Activated CD4-positive, alpha-beta memory T cell treated with anti-CD3 and anti-CD28 coated beads, Interleukin-2, amount 10 ng/mL, durations not matched to agents 7 days and 5 days (primary cell): ENCODE data around the gene UBE2U. TPM values are rescaled to one million over a fixed set of nuclear protein-coding genes. Genes with fewer than 3 reads are reported as not detected.

ENCODE experiments used
- CTCF ChIA-PET: fragments of 350-600 bp; sonication (Branson Sonifier 250); formaldehyde crosslinking; loops from one replicate; lab custom pipeline; 2021; ENCODE audit warnings: antibody characterized with exemption, inconsistent platforms; lab: Charles Lee
- POLR2A ChIA-PET: fragments of 350-600 bp; sonication (Branson Sonifier 250); formaldehyde crosslinking; loops from one replicate; lab custom pipeline; 2021; ENCODE audit warnings: antibody characterized with exemption; lab: Charles Lee
- DNase-seq: peaks from one replicate; pipeline ENCODE4 v3.0.0-alpha.2; 2020
- H3K27ac Mint-ChIP-seq: one replicate; pipeline ENCODE4 v1.8.0; 2021; ENCODE audit warnings: mild to moderate bottlenecking, mixed read lengths
- H3K27me3 Mint-ChIP-seq: one replicate; pipeline ENCODE4 v1.8.0; 2021; ENCODE audit warnings: mixed read lengths
- H3K36me3 Mint-ChIP-seq: one replicate; pipeline ENCODE4 v1.8.0; 2021; ENCODE audit warnings: low read depth, mixed read lengths
- H3K4me1 Mint-ChIP-seq: one replicate; pipeline ENCODE4 v1.8.0; 2021; ENCODE audit warnings: mixed read lengths
- H3K4me3 Mint-ChIP-seq: one replicate; pipeline ENCODE4 v1.8.0; 2021; ENCODE audit warnings: mild to moderate bottlenecking, mixed read lengths
- H3K9me3 Mint-ChIP-seq: one replicate; pipeline ENCODE4 v1.8.0; 2021; ENCODE audit warnings: mixed read lengths
- total RNA-seq, 2 experiments: library from RNA; stranded (reverse); gene quantifications; one replicate each; pipeline ENCODE4 v1.2.3, GENCODE V29; 2021

Gene UBE2U
- total RNA-seq, 2 experiments from 2014 or later, result not detected

DNA sequence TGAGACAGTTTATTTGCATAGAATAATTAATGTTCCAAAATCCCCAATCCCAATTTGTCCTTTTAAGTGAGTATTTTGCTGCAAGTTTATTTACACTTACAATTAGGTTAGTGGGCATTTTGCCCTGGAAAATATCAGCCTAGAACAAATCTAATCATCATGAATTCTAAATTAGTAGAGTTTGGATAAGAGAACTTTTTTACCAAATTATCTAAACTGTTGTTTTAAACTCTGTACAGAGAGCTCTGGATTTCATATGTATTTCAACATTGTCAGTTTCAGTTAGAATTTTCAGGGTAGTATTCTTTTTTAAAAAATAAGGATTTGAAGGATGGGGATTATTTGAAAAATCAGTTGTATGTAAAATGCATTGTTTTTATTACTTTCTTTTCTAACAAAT is 27.8 kb upstream of the UBE2U start:
- H3K4me3 Mint-ChIP-seq, result no peak overlapping the region
- H3K27ac Mint-ChIP-seq, result no peak overlapping the region
- no peak for DNase-seq
- no peaks in the 10 kb centered on the region for H3K9me3 Mint-ChIP-seq
- ChIA-PET CTCF (no interaction called here), POLR2A (no interaction called here)
- H3K4me1 Mint-ChIP-seq, result peaks cover 13% of the 10 kb centered on the region
- no peaks in the 10 kb centered on the region for H3K36me3 Mint-ChIP-seq
- H3K27me3 Mint-ChIP-seq, result peaks cover 29% of the 10 kb centered on the region

DNA sequence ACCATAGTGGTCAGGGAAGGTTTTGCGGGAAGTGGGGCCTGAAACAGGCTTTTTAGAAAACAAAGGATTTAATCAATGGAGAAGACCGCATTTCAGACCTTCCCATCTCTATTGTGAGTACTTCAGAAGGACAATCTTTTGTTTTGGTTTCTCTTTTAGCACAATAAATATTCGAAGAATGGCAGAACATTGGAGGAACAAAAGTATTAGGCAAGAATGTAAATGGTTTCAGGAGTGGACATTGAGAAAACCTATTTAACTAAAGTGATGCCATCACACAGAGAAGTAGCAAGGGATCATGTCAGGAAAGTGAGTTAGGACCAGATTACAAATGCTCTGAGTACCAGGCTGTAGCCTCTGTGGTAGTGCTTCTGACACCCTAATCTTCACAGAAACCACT is 26.8 kb upstream of the UBE2U start:
- H3K27ac Mint-ChIP-seq, result no peak overlapping the region
- POLR2A ChIA-PET, result no interaction called here
- H3K4me1 Mint-ChIP-seq, result peaks cover 7% of the 10 kb centered on the region
- H3K4me3 Mint-ChIP-seq, result no peak overlapping the region
- no peaks in the 10 kb centered on the region for H3K36me3 Mint-ChIP-seq
- no peaks in the 10 kb centered on the region for H3K9me3 Mint-ChIP-seq
- DNase-seq, result no peak
- H3K27me3 Mint-ChIP-seq, result peaks cover 25% of the 10 kb centered on the region
- CTCF ChIA-PET, result no interaction called here

DNA sequence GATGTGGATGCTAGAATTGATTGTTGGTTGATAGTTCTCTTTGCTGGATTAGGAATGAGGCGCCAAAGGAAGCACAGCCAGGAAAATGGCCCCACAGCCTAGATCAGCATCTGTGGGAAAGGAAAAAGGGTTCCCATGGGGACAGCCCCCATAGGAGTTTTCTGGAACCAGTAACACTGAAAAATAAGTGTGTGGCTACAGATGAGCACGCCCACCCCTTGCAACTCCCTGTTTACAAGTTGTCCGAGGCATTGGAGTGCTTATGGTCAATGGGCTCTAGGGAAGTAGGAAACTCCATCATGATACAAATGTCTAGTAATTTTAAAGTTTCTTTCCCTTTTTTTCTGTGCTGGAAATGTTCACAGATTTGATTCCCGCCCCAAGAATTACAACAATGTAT is 23.8 kb upstream of the UBE2U start:
- H3K4me3 Mint-ChIP-seq, result no peak overlapping the region
- H3K4me1 Mint-ChIP-seq, result no peaks in the 10 kb centered on the region
- peaks cover 24% of the 10 kb centered on the region for H3K27me3 Mint-ChIP-seq

DNA sequence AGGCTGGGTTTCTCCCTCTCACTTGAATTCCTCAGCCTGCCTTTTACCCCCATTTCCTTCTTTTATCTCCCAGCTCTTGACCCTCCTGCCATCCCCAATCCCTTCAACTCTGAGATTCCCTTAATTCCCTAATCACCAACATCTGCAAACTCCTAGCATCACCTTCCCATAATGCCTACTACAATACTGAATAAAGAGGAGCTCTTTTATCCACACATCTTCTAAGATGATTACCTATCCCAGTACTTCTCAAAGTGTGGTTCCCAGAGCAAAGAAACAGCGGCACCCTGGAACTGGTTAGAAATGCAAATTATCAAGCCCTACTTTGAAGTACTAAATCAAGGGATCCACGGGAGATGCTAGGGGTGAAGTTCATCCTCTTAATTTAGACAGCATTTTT is 21.2 kb upstream of the UBE2U start:
- POLR2A ChIA-PET, result no interaction called here
- Mint-ChIP-seq H3K27me3 (peaks cover 19% of the 10 kb centered on the region), H3K4me1 (no peaks in the 10 kb centered on the region), H3K9me3 (no peaks in the 10 kb centered on the region), H3K4me3 (no peak overlapping the region), H3K36me3 (no peaks in the 10 kb centered on the region), H3K27ac (no peak overlapping the region)
- no peak for DNase-seq
- CTCF ChIA-PET, result no interaction called here

More for the DNA sequence above, 23.8 kb upstream of the UBE2U start:
- ChIA-PET POLR2A (no interaction called here), CTCF (no interaction called here)
- no peak overlapping the region for H3K27ac Mint-ChIP-seq
- H3K36me3 Mint-ChIP-seq, result no peaks in the 10 kb centered on the region
- no peak for DNase-seq
- H3K9me3 Mint-ChIP-seq, result no peaks in the 10 kb centered on the region

DNA sequence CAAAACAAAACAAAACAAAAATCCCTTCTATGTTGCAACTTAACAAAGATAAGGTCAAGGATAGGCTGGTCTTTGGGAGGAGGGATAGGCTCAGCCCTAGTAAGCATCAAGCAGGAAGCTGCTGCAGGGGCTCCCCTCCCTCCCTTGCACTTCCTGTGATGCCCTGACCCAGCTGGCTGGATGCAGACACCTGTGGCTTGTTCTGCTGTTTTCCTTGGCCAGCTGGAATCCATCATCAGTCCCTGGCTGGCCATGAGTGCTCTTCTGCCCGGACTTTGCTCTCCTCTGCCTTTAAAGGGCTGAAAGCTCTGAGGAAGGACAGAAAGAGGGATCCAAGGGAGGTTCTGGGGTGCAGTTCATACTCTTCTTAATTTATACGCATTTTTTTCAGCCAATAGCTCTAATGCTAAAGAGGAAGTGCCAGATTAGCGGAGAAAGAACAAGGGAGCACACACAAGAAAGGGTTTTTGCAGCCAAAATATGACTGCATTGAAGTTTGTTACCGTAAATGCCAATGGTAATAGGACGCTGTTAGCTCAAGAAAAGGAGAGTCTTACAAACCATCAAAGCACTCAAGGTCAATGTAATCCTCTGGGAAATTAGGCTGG is 19.9 kb upstream of the UBE2U start:
- Mint-ChIP-seq H3K9me3 (no peaks in the 10 kb centered on the region), H3K4me1 (no peaks in the 10 kb centered on the region), H3K27me3 (peaks cover 18% of the 10 kb centered on the region), H3K27ac (no peak overlapping the region), H3K4me3 (no peak overlapping the region), H3K36me3 (no peaks in the 10 kb centered on the region)
- ChIA-PET CTCF (no interaction called here), POLR2A (no interaction called here)
- DNase-seq, result no peak

DNA sequence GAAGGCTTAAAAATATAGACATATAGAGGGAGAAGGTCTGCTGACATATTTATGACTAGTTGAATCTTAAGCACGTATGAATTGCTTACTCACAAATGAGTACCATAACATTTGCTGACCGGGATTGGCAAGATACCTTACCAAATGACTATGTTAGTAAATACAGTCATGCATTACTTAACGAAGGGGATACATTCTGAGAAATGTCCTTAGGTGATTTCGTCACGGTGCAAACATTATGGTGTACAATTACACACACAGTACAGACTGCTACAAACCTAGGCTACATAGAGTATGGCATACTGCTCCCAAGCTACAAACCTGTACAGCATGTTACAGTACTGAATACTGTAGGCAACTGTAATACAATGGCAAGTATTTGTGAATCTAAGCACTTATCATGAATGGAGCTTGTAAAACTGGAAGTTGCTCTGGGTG is 19.4 kb upstream of the UBE2U start:
- Mint-ChIP-seq H3K27me3 (peaks cover 14% of the 10 kb centered on the region), H3K36me3 (no peaks in the 10 kb centered on the region), H3K27ac (no peak overlapping the region), H3K9me3 (no peaks in the 10 kb centered on the region), H3K4me1 (no peaks in the 10 kb centered on the region), H3K4me3 (no peak overlapping the region)
- POLR2A ChIA-PET, result no interaction called here
- CTCF ChIA-PET, result interaction anchor here (0.8 kb wide), 1 partner anchor 492 kb away, joined by 6 read pairs; no protein-coding TSS in a partner anchor
- DNase-seq, result no peak

GRCh38 chr1:64186138-64186897 is 17.1 kb upstream of the UBE2U start:
- no peak overlapping the region for H3K4me3 Mint-ChIP-seq
- CTCF ChIA-PET, result no interaction called here
- H3K4me1 Mint-ChIP-seq, result no peaks in the 10 kb centered on the region
- H3K9me3 Mint-ChIP-seq, result no peaks in the 10 kb centered on the region
- no peak overlapping the region for H3K27ac Mint-ChIP-seq
- H3K27me3 Mint-ChIP-seq, result peaks cover 6% of the 10 kb centered on the region
- POLR2A ChIA-PET, result no interaction called here
- no peak for DNase-seq
- H3K36me3 Mint-ChIP-seq, result no peaks in the 10 kb centered on the region

GRCh38 chr1:64186898-64187280 is 16.5 kb upstream of the UBE2U start:
- ChIA-PET CTCF (no interaction called here), POLR2A (no interaction called here)
- Mint-ChIP-seq H3K27ac (no peak overlapping the region), H3K9me3 (no peaks in the 10 kb centered on the region), H3K36me3 (no peaks in the 10 kb centered on the region), H3K4me1 (no peaks in the 10 kb centered on the region), H3K4me3 (no peak overlapping the region), H3K27me3 (peaks cover 4% of the 10 kb centered on the region)
- DNase-seq, result no peak

DNA sequence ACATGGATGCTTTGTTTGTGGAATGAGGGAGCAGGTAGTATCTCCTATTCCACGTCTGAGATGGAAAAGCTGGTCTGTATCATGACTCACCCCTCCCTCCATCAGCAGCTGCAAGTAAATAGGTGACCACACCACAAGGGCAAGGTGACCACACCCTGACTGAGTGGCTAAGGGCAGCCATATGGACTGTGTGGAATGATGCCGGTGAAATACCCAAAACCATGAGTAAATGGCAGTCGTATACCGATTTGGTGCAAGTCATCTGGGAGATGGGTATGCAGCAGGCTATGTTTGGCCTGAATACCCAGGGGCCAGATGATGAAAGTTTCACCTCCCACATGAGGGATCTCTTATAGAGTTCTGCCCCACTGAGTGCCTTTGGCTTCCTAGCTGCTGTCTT is 15.8 kb upstream of the UBE2U start:
- H3K27ac Mint-ChIP-seq, result no peak overlapping the region
- DNase-seq, result no peak
- CTCF ChIA-PET, result no interaction called here
- H3K4me3 Mint-ChIP-seq, result no peak overlapping the region
- no peaks in the 10 kb centered on the region for H3K9me3 Mint-ChIP-seq
- POLR2A ChIA-PET, result no interaction called here
- no peaks in the 10 kb centered on the region for H3K27me3 Mint-ChIP-seq
- no peaks in the 10 kb centered on the region for H3K4me1 Mint-ChIP-seq
- H3K36me3 Mint-ChIP-seq, result no peaks in the 10 kb centered on the region

DNA sequence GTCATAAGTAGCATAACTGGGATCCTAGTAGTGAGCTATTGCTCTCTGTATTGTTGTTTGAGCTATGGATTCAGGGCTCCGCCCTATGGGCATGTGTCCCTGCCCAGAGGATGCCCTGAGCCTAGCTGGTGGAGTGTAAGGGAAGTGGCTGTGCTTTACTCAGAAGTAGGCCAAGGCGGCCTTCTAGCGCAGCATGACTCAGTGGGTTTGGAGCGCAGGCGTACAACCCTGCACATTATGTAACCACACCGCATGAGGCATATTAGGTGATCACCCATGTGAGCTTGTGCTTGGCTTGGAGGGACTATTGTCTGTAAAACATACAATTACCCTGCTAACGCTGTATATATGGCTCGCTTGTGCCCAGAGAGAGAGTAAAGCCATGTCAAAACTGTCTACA is 11.1 kb upstream of the UBE2U start:
- Mint-ChIP-seq H3K27ac (no peak overlapping the region), H3K9me3 (no peaks in the 10 kb centered on the region), H3K4me1 (no peaks in the 10 kb centered on the region), H3K27me3 (peaks cover 3% of the 10 kb centered on the region), H3K36me3 (no peaks in the 10 kb centered on the region), H3K4me3 (no peak overlapping the region)
- ChIA-PET CTCF (no interaction called here), POLR2A (no interaction called here)
- DNase-seq, result no peak

DNA sequence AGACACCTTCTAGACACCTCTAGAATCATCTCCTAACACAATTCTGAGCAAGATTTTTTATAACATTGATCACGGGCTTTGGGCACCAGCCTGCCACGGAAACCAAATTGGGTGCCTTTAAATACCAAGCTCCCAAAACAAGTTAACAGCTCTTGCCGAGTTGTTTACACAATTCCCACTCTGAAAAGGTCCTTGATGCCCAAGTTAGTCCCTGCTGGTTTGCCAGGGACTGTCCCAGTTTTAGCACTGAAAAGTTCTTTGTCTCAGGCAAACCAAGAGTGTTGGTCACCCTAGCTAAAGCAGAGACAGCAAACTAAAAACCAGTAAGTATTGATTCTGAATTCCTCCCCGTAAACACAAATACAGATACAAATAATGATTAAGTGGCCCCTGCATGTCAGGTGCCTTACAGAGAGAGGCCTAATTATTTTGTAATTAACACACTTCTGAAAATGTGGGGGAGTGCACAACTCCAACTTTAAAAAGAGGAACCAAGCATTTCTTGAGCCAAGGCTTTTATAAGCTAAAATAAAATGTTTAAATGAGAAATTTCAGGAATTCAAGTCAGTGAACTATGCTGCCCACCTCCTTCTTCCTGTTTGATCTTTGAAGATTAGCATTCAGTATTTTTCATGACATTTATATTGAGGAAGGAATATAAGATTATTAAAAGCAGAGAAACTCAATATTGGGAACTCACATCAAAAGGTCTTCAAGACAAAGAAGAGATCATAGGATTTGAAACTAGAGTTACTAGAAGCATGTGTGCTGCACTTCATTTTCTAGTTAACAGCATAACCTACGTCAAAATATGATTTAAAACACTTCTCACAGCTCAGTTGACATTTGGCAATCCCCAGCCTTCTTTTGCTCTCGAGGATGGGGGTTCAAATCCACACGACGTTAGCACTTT is 9.0 kb upstream of the UBE2U start:
- Mint-ChIP-seq H3K9me3 (no peaks in the 10 kb centered on the region), H3K27ac (no peak overlapping the region), H3K4me3 (no peak overlapping the region), H3K27me3 (peaks cover 3% of the 10 kb centered on the region), H3K36me3 (no peaks in the 10 kb centered on the region), H3K4me1 (no peaks in the 10 kb centered on the region)
- ChIA-PET POLR2A (no interaction called here), CTCF (interaction anchor here (1.2 kb wide), 1 partner anchor 578 kb away, joined by 3 read pairs; no protein-coding TSS in a partner anchor)
- DNase-seq, result no peak

GRCh38 chr1:64195081-64195395 is 8.4 kb upstream of the UBE2U start:
- Mint-ChIP-seq H3K4me3 (no peak overlapping the region), H3K9me3 (no peaks in the 10 kb centered on the region), H3K36me3 (no peaks in the 10 kb centered on the region), H3K27me3 (peaks cover 3% of the 10 kb centered on the region), H3K27ac (no peak overlapping the region), H3K4me1 (no peaks in the 10 kb centered on the region)
- no peak for DNase-seq
- ChIA-PET CTCF (no interaction called here), POLR2A (no interaction called here)

GRCh38 chr1:64196074-64196870 is 7.2 kb upstream of the UBE2U start:
- Mint-ChIP-seq H3K9me3 (no peaks in the 10 kb centered on the region), H3K27ac (no peak overlapping the region), H3K4me3 (no peak overlapping the region), H3K4me1 (no peaks in the 10 kb centered on the region), H3K27me3 (peaks cover 3% of the 10 kb centered on the region), H3K36me3 (no peaks in the 10 kb centered on the region)
- ChIA-PET CTCF (no interaction called here), POLR2A (no interaction called here)
- DNase-seq, result no peak
